Karpas-422 (cell line): ENCODE data around the gene C17orf50. TPM values are rescaled to one million over a fixed set of nuclear protein-coding genes. Genes with fewer than 3 reads are reported as not detected.

ENCODE experiments used
- DNase-seq: peaks from one replicate; pipeline ENCODE4 v3.0.0-alpha.2; 2015
- H2AFZ ChIP-seq: fragments of 200-600 bp; sonication (generic); 2 replicates; pipeline ENCODE4 v1.6.1; 2014; ENCODE audit warnings: antibody characterized with exemption, low read length, mixed read lengths
- H3K27ac ChIP-seq: fragments of 200-600 bp; sonication (generic); 2 replicates; pipeline ENCODE4 v1.5.1; 2014; ENCODE audit warnings: mild to moderate bottlenecking, low read length, moderate library complexity
- H3K27me3 ChIP-seq: fragments of 200-600 bp; sonication (generic); 2 replicates; pipeline ENCODE4 v1.6.1; 2014; ENCODE audit warnings: low read length, mixed read lengths
- H3K36me3 ChIP-seq: fragments of 200-600 bp; sonication (generic); 2 replicates; pipeline ENCODE4 v1.6.1; 2014; ENCODE audit warnings: low read length, mixed read lengths; ENCODE audit not compliant: insufficient read depth
- H3K4me1 ChIP-seq: fragments of 200-600 bp; sonication (generic); 2 replicates; pipeline ENCODE4 v1.6.1; 2014; ENCODE audit warnings: mild to moderate bottlenecking, low read length, mixed read lengths
- H3K4me2 ChIP-seq: fragments of 200-600 bp; sonication (generic); 2 replicates; pipeline ENCODE4 v1.6.1; 2014; ENCODE audit warnings: low read length, low read depth, mild to moderate bottlenecking; ENCODE audit not compliant: poor library complexity, severe bottlenecking
- H3K4me3 ChIP-seq: fragments of 200-600 bp; sonication (generic); 2 replicates; pipeline ENCODE4 v1.5.1; 2014; ENCODE audit warnings: mild to moderate bottlenecking, antibody characterized with exemption, low read length, mixed read lengths
- H3K79me2 ChIP-seq: fragments of 200-600 bp; sonication (generic); 2 replicates; pipeline ENCODE4 v1.6.1; 2014; ENCODE audit warnings: mild to moderate bottlenecking, low read length, mixed read lengths
- H3K9ac ChIP-seq: fragments of 200-600 bp; sonication (generic); 2 replicates; pipeline ENCODE4 v1.6.0; 2014; ENCODE audit warnings: low read length
- H3K9me2 ChIP-seq: fragments of 200-600 bp; sonication (generic), shearing (Covaris generic); replicated peaks from 2 replicates; pipeline ENCODE4 v1.6.0; 2014; ENCODE audit warnings: mild to moderate bottlenecking, low read length, moderate library complexity; ENCODE audit not compliant: insufficient read depth
- H3K9me3 ChIP-seq: fragments of 300-700, 200-600 bp; sonication (generic); 2 replicates; pipeline ENCODE4 v1.6.1; 2014; ENCODE audit warnings: low read length, mixed read lengths
- H4K20me1 ChIP-seq: fragments of 200-600 bp; sonication (generic); 2 replicates; pipeline ENCODE4 v1.6.1; 2014; ENCODE audit warnings: mild to moderate bottlenecking, antibody characterized with exemption, low read length, low read depth; ENCODE audit not compliant: insufficient read depth
- total RNA-seq: library from RNA; depleted of rRNA; stranded (reverse); fragments of >200 nt; shearing (Covaris generic); gene quantifications from 2 replicates; pipeline ENCODE4 v1.2.3, GENCODE V29; 2014; ENCODE audit warnings: low replicate concordance

Gene C17orf50
- total RNA-seq, 1 experiment from 2014 or later: not detected

GRCh38 chr17:35786941-35787432, 26.3 kb downstream of the C17orf50 start:
- Histone ChIP-seq H3K9ac (no peak overlapping the region), H3K4me3 (no peak overlapping the region), H3K4me2 (no peak overlapping the region)

GRCh38 chr17:35788477-35789368, 28.0 kb downstream of the C17orf50 start:
- Histone ChIP-seq H4K20me1 (no peaks in the 10 kb centered on the region), H3K9me2 (no peaks in the 10 kb centered on the region), H3K27ac (no peak overlapping the region), H3K4me2 (no peak overlapping the region), H3K9ac (no peak overlapping the region), H3K27me3 (no peaks in the 10 kb centered on the region), H3K9me3 (no peaks in the 10 kb centered on the region), H2AFZ (no peak overlapping the region), H3K79me2 (no peaks in the 10 kb centered on the region), H3K4me3 (no peak overlapping the region), H3K4me1 (no peaks in the 10 kb centered on the region), H3K36me3 (no peaks in the 10 kb centered on the region)
- no peak for DNase-seq

More at GRCh38 chr17:35786941-35787432, 26.3 kb downstream of the C17orf50 start:
- DNase-seq: no peak
- no peaks in the 10 kb centered on the region for H3K9me2 ChIP-seq
- no peaks in the 10 kb centered on the region for H3K79me2 ChIP-seq
- H3K4me1 ChIP-seq: no peaks in the 10 kb centered on the region
- H3K36me3 ChIP-seq: no peaks in the 10 kb centered on the region
- no peaks in the 10 kb centered on the region for H3K9me3 ChIP-seq
- H2AFZ ChIP-seq: no peak overlapping the region
- H3K27me3 ChIP-seq: no peaks in the 10 kb centered on the region
- H4K20me1 ChIP-seq: no peaks in the 10 kb centered on the region
- no peak overlapping the region for H3K27ac ChIP-seq

- Histone ChIP-seq H3K9me2 (no peaks in the 10 kb centered on the region), H4K20me1 (no peaks in the 10 kb centered on the region), H3K79me2 (no peaks in the 10 kb centered on the region), H3K4me2 (no peak overlapping the region), H3K4me3 (no peak overlapping the region), H3K36me3 (no peaks in the 10 kb centered on the region), H3K9ac (no peak overlapping the region), H3K9me3 (no peaks in the 10 kb centered on the region), H2AFZ (no peak overlapping the region), H3K4me1 (no peaks in the 10 kb centered on the region), H3K27me3 (no peaks in the 10 kb centered on the region), H3K27ac (no peak overlapping the region)
- DNase-seq: no peak
Measured at GRCh38 chr17:35790841-35791240, 30.2 kb downstream of the C17orf50 start.

- Histone ChIP-seq H3K27me3 (no peaks in the 10 kb centered on the region), H2AFZ (no peak overlapping the region), H3K79me2 (no peaks in the 10 kb centered on the region), H3K4me1 (no peaks in the 10 kb centered on the region), H4K20me1 (no peaks in the 10 kb centered on the region), H3K9ac (no peak overlapping the region), H3K4me2 (no peak overlapping the region), H3K9me3 (no peaks in the 10 kb centered on the region), H3K4me3 (no peak overlapping the region), H3K27ac (no peak overlapping the region), H3K9me2 (no peaks in the 10 kb centered on the region), H3K36me3 (no peaks in the 10 kb centered on the region)
- no peak for DNase-seq
Measured at GRCh38 chr17:35791681-35792350, 31.1 kb downstream of the C17orf50 start.

- Histone ChIP-seq H3K4me1 (no peaks in the 10 kb centered on the region), H3K9me2 (no peaks in the 10 kb centered on the region), H3K79me2 (no peaks in the 10 kb centered on the region), H2AFZ (no peak overlapping the region), H3K9ac (no peak overlapping the region), H4K20me1 (no peaks in the 10 kb centered on the region), H3K36me3 (no peaks in the 10 kb centered on the region), H3K9me3 (no peaks in the 10 kb centered on the region), H3K4me2 (no peak overlapping the region), H3K27ac (no peak overlapping the region), H3K27me3 (no peaks in the 10 kb centered on the region), H3K4me3 (no peak overlapping the region)
- no peak for DNase-seq
Measured at GRCh38 chr17:35793257-35793656, 32.6 kb downstream of the C17orf50 start.

GRCh38 chr17:35795007-35795870, 34.6 kb downstream of the C17orf50 start, which contains the start of gene MMP28:
MMP28 (minus strand) TSS chr17:35795641; CDS start chr17:35795377, 264 bp downstream.
- Histone ChIP-seq H4K20me1 (no peaks in the 10 kb centered on the region), H3K79me2 (no peaks in the 10 kb centered on the region), H3K27me3 (no peaks in the 10 kb centered on the region), H3K9me2 (no peaks in the 10 kb centered on the region), H3K4me3 (no peak within 1 kb of the TSS), H3K4me1 (no peaks in the 10 kb centered on the region), H3K9me3 (no peaks in the 10 kb centered on the region), H3K36me3 (no peaks in the 10 kb centered on the region), H3K9ac (no peak within 1 kb of the TSS), H2AFZ (no peak within 1 kb of the TSS), H3K4me2 (no peak within 1 kb of the TSS), H3K27ac (no peak within 1 kb of the TSS)
- no peak for DNase-seq

- Histone ChIP-seq H3K36me3 (no peaks in the 10 kb centered on the region), H3K9me2 (no peaks in the 10 kb centered on the region), H3K9ac (no peak overlapping the region), H4K20me1 (no peaks in the 10 kb centered on the region), H3K4me3 (no peak overlapping the region), H2AFZ (no peak overlapping the region), H3K27me3 (no peaks in the 10 kb centered on the region), H3K9me3 (no peaks in the 10 kb centered on the region), H3K79me2 (no peaks in the 10 kb centered on the region), H3K4me2 (no peak overlapping the region), H3K4me1 (no peaks in the 10 kb centered on the region), H3K27ac (no peak overlapping the region)
- no peak for DNase-seq
Measured at GRCh38 chr17:35795871-35796265, 35.2 kb downstream of the C17orf50 start.
